Measurements from ENCODE around the gene GOLT1A.

The GOLT1A gene

GRCh38 chr1:204213668-204214662 is at the start of gene GOLT1A:
Gene GOLT1A, minus strand, starts transcription at chr1:204213988. Its CDS starts 82 bp downstream, at chr1:204213906.
- DNase-seq (ENCODE audit: low spot score in 2 of 2), result peak in 1 of 2 donors; percentile 14
- peak; percentile 71 for ATAC-seq (ENCODE audit: low read depth)
- Mint-ChIP-seq H3K27me3 (peaks cover 7% of the 10 kb centered on the region), H3K27ac (no peak within 1 kb of the TSS), H3K9me3 (no peaks in the 10 kb centered on the region), H3K4me1 (peaks cover 4% of the 10 kb centered on the region), H3K36me3 (no peaks in the 10 kb centered on the region), H3K4me3 (peak within 1 kb of the TSS; percentile 60)

GRCh38 chr1:204263254-204263910 is 49.6 kb upstream of the GOLT1A start:
- H3K27ac Mint-ChIP-seq, result no peak overlapping the region

GRCh38 chr1:204262506-204263253 is 48.9 kb upstream of the GOLT1A start:
- ATAC-seq (ENCODE audit: low read depth) (no peak), DNase-seq (ENCODE audit: low spot score in 2 of 2) (no peak)
- no peak overlapping the region for H3K4me3 Mint-ChIP-seq
- peaks cover 13% of the 10 kb centered on the region for H3K27me3 Mint-ChIP-seq
- H3K4me1 Mint-ChIP-seq, result no peaks in the 10 kb centered on the region
- H3K9me3 Mint-ChIP-seq, result no peaks in the 10 kb centered on the region
- H3K36me3 Mint-ChIP-seq, result no peaks in the 10 kb centered on the region
- H3K27ac Mint-ChIP-seq, result no peak overlapping the region

More at GRCh38 chr1:204263254-204263910, 49.6 kb upstream of the GOLT1A start:
- Mint-ChIP-seq H3K9me3 (no peaks in the 10 kb centered on the region), H3K4me3 (no peak overlapping the region), H3K4me1 (no peaks in the 10 kb centered on the region), H3K36me3 (no peaks in the 10 kb centered on the region), H3K27me3 (peaks cover 13% of the 10 kb centered on the region)
- DNase-seq (ENCODE audit: low spot score in 2 of 2) (no peak), ATAC-seq (ENCODE audit: low read depth) (no peak)

- peaks cover 8% of the 10 kb centered on the region for H3K27me3 Mint-ChIP-seq
- DNase-seq (ENCODE audit: low spot score in 2 of 2) (no peak), ATAC-seq (ENCODE audit: low read depth) (no peak)
- no peaks in the 10 kb centered on the region for H3K9me3 Mint-ChIP-seq
- H3K27ac Mint-ChIP-seq, result no peak overlapping the region
- H3K36me3 Mint-ChIP-seq, result no peaks in the 10 kb centered on the region
- no peak overlapping the region for H3K4me3 Mint-ChIP-seq
- H3K4me1 Mint-ChIP-seq, result no peaks in the 10 kb centered on the region
These were observed 48.1 kb upstream of the GOLT1A start for GRCh38 chr1:204261746-204262505.

GRCh38 chr1:204261266-204261665 is 47.5 kb upstream of the GOLT1A start:
- Mint-ChIP-seq H3K9me3 (no peaks in the 10 kb centered on the region), H3K36me3 (no peaks in the 10 kb centered on the region), H3K27ac (no peak overlapping the region), H3K4me3 (no peak overlapping the region), H3K27me3 (peaks cover 6% of the 10 kb centered on the region), H3K4me1 (no peaks in the 10 kb centered on the region)
- ATAC-seq (ENCODE audit: low read depth), result no peak
- no peak for DNase-seq (ENCODE audit: low spot score in 2 of 2)

GRCh38 chr1:204260601-204261197 is 46.9 kb upstream of the GOLT1A start:
- H3K27ac Mint-ChIP-seq, result no peak overlapping the region
- peaks cover 6% of the 10 kb centered on the region for H3K27me3 Mint-ChIP-seq
- H3K36me3 Mint-ChIP-seq, result no peaks in the 10 kb centered on the region
- no peaks in the 10 kb centered on the region for H3K9me3 Mint-ChIP-seq
- no peaks in the 10 kb centered on the region for H3K4me1 Mint-ChIP-seq
- H3K4me3 Mint-ChIP-seq, result no peak overlapping the region
- no peak for DNase-seq (ENCODE audit: low spot score in 2 of 2)
- ATAC-seq (ENCODE audit: low read depth), result no peak

- Mint-ChIP-seq H3K27ac (no peak overlapping the region), H3K9me3 (no peaks in the 10 kb centered on the region), H3K4me3 (no peak overlapping the region), H3K36me3 (no peaks in the 10 kb centered on the region), H3K27me3 (peaks cover 6% of the 10 kb centered on the region), H3K4me1 (no peaks in the 10 kb centered on the region)
- DNase-seq (ENCODE audit: low spot score in 2 of 2), result no peak
- ATAC-seq (ENCODE audit: low read depth), result no peak
These were observed 46.0 kb upstream of the GOLT1A start for GRCh38 chr1:204259782-204260181.

GRCh38 chr1:204259196-204259595 is 45.4 kb upstream of the GOLT1A start:
- Mint-ChIP-seq H3K27ac (no peak overlapping the region), H3K4me3 (no peak overlapping the region), H3K4me1 (no peaks in the 10 kb centered on the region), H3K9me3 (no peaks in the 10 kb centered on the region), H3K36me3 (no peaks in the 10 kb centered on the region), H3K27me3 (peaks cover 6% of the 10 kb centered on the region)
- DNase-seq (ENCODE audit: low spot score in 2 of 2), result no peak
- no peak for ATAC-seq (ENCODE audit: low read depth)

GRCh38 chr1:204258213-204259115 is 44.7 kb upstream of the GOLT1A start:
- ATAC-seq (ENCODE audit: low read depth) (no peak), DNase-seq (ENCODE audit: low spot score in 2 of 2) (no peak)
- Mint-ChIP-seq H3K27me3 (peaks cover 6% of the 10 kb centered on the region), H3K36me3 (no peaks in the 10 kb centered on the region), H3K4me1 (no peaks in the 10 kb centered on the region), H3K4me3 (no peak overlapping the region), H3K9me3 (no peaks in the 10 kb centered on the region), H3K27ac (no peak overlapping the region)

GRCh38 chr1:204257446-204257845 is 43.7 kb upstream of the GOLT1A start:
- H3K27me3 Mint-ChIP-seq, result no peaks in the 10 kb centered on the region
- DNase-seq (ENCODE audit: low spot score in 2 of 2) (no peak), ATAC-seq (ENCODE audit: low read depth) (no peak)
- H3K4me1 Mint-ChIP-seq, result no peaks in the 10 kb centered on the region
- H3K36me3 Mint-ChIP-seq, result no peaks in the 10 kb centered on the region
- H3K9me3 Mint-ChIP-seq, result no peaks in the 10 kb centered on the region
- no peak overlapping the region for H3K4me3 Mint-ChIP-seq
- no peak overlapping the region for H3K27ac Mint-ChIP-seq

- Mint-ChIP-seq H3K27ac (no peak overlapping the region), H3K9me3 (no peaks in the 10 kb centered on the region), H3K4me1 (no peaks in the 10 kb centered on the region), H3K4me3 (no peak overlapping the region), H3K27me3 (no peaks in the 10 kb centered on the region), H3K36me3 (no peaks in the 10 kb centered on the region)
- DNase-seq (ENCODE audit: low spot score in 2 of 2) (no peak), ATAC-seq (ENCODE audit: low read depth) (no peak)
These were observed 42.7 kb upstream of the GOLT1A start for GRCh38 chr1:204256531-204256930.

GRCh38 chr1:204255966-204256365 is 42.2 kb upstream of the GOLT1A start:
- Mint-ChIP-seq H3K9me3 (no peaks in the 10 kb centered on the region), H3K4me3 (no peak overlapping the region), H3K36me3 (no peaks in the 10 kb centered on the region), H3K27me3 (peaks cover 2% of the 10 kb centered on the region), H3K27ac (no peak overlapping the region), H3K4me1 (no peaks in the 10 kb centered on the region)
- ATAC-seq (ENCODE audit: low read depth) (no peak), DNase-seq (ENCODE audit: low spot score in 2 of 2) (no peak)

All from memory B cell (primary cell).